GM03348 (cell line): ENCODE results near the gene XAGE1B.
"Not testable (repeated sequence)": the region's sequence is repeated elsewhere in the genome, so short reads cannot be mapped to it uniquely, and the experiment has no call there.

Experiments
- DNase-seq: peaks from one replicate; pipeline ENCODE4 v3.0.0; 2012; ENCODE audit warnings: low spot score

Gene XAGE1B

GRCh38 chrX:52516987-52517325, at the start of gene XAGE1B:
Gene XAGE1B (minus strand): TSS chrX:52517063. CDS start chrX:52515527, 1,536 bp downstream.
- not testable (repeated sequence) for DNase-seq

- DNase-seq, result no peak
Observed at GRCh38 chrX:52563105-52563504, 46.2 kb upstream of the XAGE1B start.

- no peak for DNase-seq
Observed at GRCh38 chrX:52558140-52558539, 41.3 kb upstream of the XAGE1B start.

- DNase-seq, result no peak
Observed at GRCh38 chrX:52556741-52557140, 39.9 kb upstream of the XAGE1B start.

- no peak for DNase-seq
Observed at GRCh38 chrX:52553995-52554642, 37.3 kb upstream of the XAGE1B start.

GRCh38 chrX:52548769-52549168, 31.9 kb upstream of the XAGE1B start:
- DNase-seq, result not testable (repeated sequence)

- DNase-seq, result no peak
Observed at GRCh38 chrX:52544147-52544840, 27.4 kb upstream of the XAGE1B start.

- no peak for DNase-seq
Observed at GRCh38 chrX:52542311-52542710, 25.4 kb upstream of the XAGE1B start.

GRCh38 chrX:52541051-52541450, 24.2 kb upstream of the XAGE1B start:
- DNase-seq, result not testable (repeated sequence)

- DNase-seq, result not testable (repeated sequence)
Observed at GRCh38 chrX:52516110-52516986, 515 bp downstream of the XAGE1B start.

- not testable (repeated sequence) for DNase-seq
Observed at GRCh38 chrX:52511126-52511525, 5.7 kb downstream of the XAGE1B start.

- DNase-seq, result no peak
Observed at GRCh38 chrX:52509916-52510315, 6.9 kb downstream of the XAGE1B start.

GRCh38 chrX:52507331-52507730, 9.5 kb downstream of the XAGE1B start:
- no peak for DNase-seq

GRCh38 chrX:52504551-52504950, 12.3 kb downstream of the XAGE1B start:
- no peak for DNase-seq

- DNase-seq, result not testable (repeated sequence)
Observed at GRCh38 chrX:52501362-52501761, 15.5 kb downstream of the XAGE1B start.

GRCh38 chrX:52496419-52496772, 20.5 kb downstream of the XAGE1B start:
- not testable (repeated sequence) for DNase-seq

- DNase-seq, result not testable (repeated sequence)
Observed at GRCh38 chrX:52495545-52496418, 21.1 kb downstream of the XAGE1B start, which contains the start of gene XAGE1A. Gene XAGE1A (plus strand): TSS chrX:52495808. CDS start chrX:52497362, 1,554 bp downstream.

- not testable (repeated sequence) for DNase-seq
Observed at GRCh38 chrX:52471301-52471700, 45.6 kb downstream of the XAGE1B start.
